Mesendoderm (in vitro differentiated cells): Measurements from ENCODE around the gene MAU2.
A peak's percentile ranks its signal among the peaks of the same experiment; 100 is the strongest.
"Not testable (repeated sequence)": the region's sequence is repeated elsewhere in the genome, so short reads cannot be mapped to it uniquely, and the experiment has no call there.

Experiments used
- DNase-seq: peaks from one replicate; pipeline ENCODE4 v3.0.0; 2013
- H2AK5ac ChIP-seq: 2 replicates; pipeline ENCODE4 v1.6.1; 2013; ENCODE audit warnings: low read length, inconsistent platforms
- H2BK120ac ChIP-seq: 2 replicates; pipeline ENCODE4 v1.6.1; 2013; ENCODE audit warnings: low read depth, mild to moderate bottlenecking, low read length, moderate library complexity, mixed read lengths
- H2BK15ac ChIP-seq: replicated peaks from 2 replicates; pipeline ENCODE4 v1.6.1; 2013; ENCODE audit warnings: low read depth, mild to moderate bottlenecking, moderate library complexity
- H2BK5ac ChIP-seq: 2 replicates; pipeline ENCODE4 v1.6.1; 2013; ENCODE audit warnings: low read length, inconsistent platforms
- H3K18ac ChIP-seq: 2 replicates; pipeline ENCODE4 v1.6.1; 2013; ENCODE audit warnings: mild to moderate bottlenecking, low read length, mixed read lengths
- H3K23ac ChIP-seq: one replicate; pipeline ENCODE4 v1.6.1; 2013; ENCODE audit warnings: low read length
- H3K27ac ChIP-seq: 2 replicates; pipeline ENCODE4 v1.5.1; 2013; ENCODE audit warnings: low read depth, mild to moderate bottlenecking, inconsistent platforms, low read length, moderate library complexity
- H3K27me3 ChIP-seq: 2 replicates; pipeline ENCODE4 v1.6.1; 2013; ENCODE audit warnings: low read length, control low read depth, mild to moderate bottlenecking, inconsistent platforms; ENCODE audit not compliant: insufficient read depth, poor library complexity
- H3K36me3 ChIP-seq: 2 replicates; pipeline ENCODE4 v1.6.1; 2013; ENCODE audit warnings: low read length, inconsistent platforms; ENCODE audit not compliant: control insufficient read depth, insufficient read depth
- H3K4ac ChIP-seq: one replicate; pipeline ENCODE4 v1.6.1; 2013; ENCODE audit warnings: low read depth, mild to moderate bottlenecking, low read length, moderate library complexity
- H3K4me1 ChIP-seq: 2 replicates; pipeline ENCODE4 v1.6.1; 2013; ENCODE audit warnings: low read depth, low read length, inconsistent platforms; ENCODE audit not compliant: control insufficient read depth
- H3K4me2 ChIP-seq: 2 replicates; pipeline ENCODE4 v1.6.1; 2013; ENCODE audit warnings: low read length
- H3K4me3 ChIP-seq: 2 replicates; pipeline ENCODE4 v1.5.1; 2013; ENCODE audit warnings: mild to moderate bottlenecking, low read length
- H3K56ac ChIP-seq: one replicate; pipeline ENCODE4 v1.6.1; 2013; ENCODE audit warnings: low read length
- H3K79me1 ChIP-seq: 2 replicates; pipeline ENCODE4 v1.6.1; 2013; ENCODE audit warnings: low read length, inconsistent platforms
- H3K79me2 ChIP-seq: 2 replicates; pipeline ENCODE4 v1.6.1; 2013; ENCODE audit warnings: mild to moderate bottlenecking, low read length; ENCODE audit not compliant: control insufficient read depth, insufficient read depth
- H3K9ac ChIP-seq: 2 replicates; pipeline ENCODE4 v1.6.1; 2013; ENCODE audit warnings: low read length, inconsistent platforms
- H4K5ac ChIP-seq: one replicate; pipeline ENCODE4 v1.6.1; 2013; ENCODE audit warnings: low read length
- H4K8ac ChIP-seq: one replicate; pipeline ENCODE4 v1.6.1; 2013; ENCODE audit warnings: low read depth, mild to moderate bottlenecking, control low read depth, low read length, moderate library complexity
- WGBS: extraction: QIAGEN DNeasy Blood & Tissue Kit; methylation state at CpG from one replicate; pipeline ENCODE4 v1.1.7; 2013; ENCODE audit warnings: low lambda C conversion rate, missing lambda C conversion rate; ENCODE audit not compliant: insufficient coverage; ENCODE audit errors: extremely low coverage; 5-methylcytosine and 5-hydroxymethylcytosine counted together

MAU2 gene

GRCh38 chr19:19388568-19389555 lies 68.2 kb downstream of the MAU2 start:
- H3K27ac ChIP-seq: no peak overlapping the region
- no CpG with 5 or more reads among the region's 13 CpGs for WGBS

GRCh38 chr19:19389683-19390082 lies 69.1 kb downstream of the MAU2 start:
- H3K27ac ChIP-seq, H3K23ac ChIP-seq, H4K8ac ChIP-seq: not testable (repeated sequence)

More at GRCh38 chr19:19388568-19389555, 68.2 kb downstream of the MAU2 start:
- Histone ChIP-seq H3K4me2 (no peak overlapping the region), H3K27me3 (no peaks in the 10 kb centered on the region), H3K9ac (peak overlapping the region; percentile 3), H3K4me3 (no peak overlapping the region), H3K23ac (no peak overlapping the region), H3K4ac (no peak overlapping the region), H4K5ac (no peak overlapping the region), H4K8ac (no peak overlapping the region), H2BK15ac (no peak overlapping the region), H2AK5ac (no peak overlapping the region), H3K56ac (peak overlapping the region; percentile 6), H3K36me3 (peaks cover 2% of the 10 kb centered on the region), H3K79me1 (peaks cover 18% of the 10 kb centered on the region), H3K4me1 (peaks cover 3% of the 10 kb centered on the region), H3K18ac (no peak overlapping the region), H2BK5ac (no peak overlapping the region), H2BK120ac (no peak overlapping the region), H3K79me2 (peaks cover 33% of the 10 kb centered on the region)
- DNase-seq: peak; percentile 30

GRCh38 chr19:19394333-19394732 lies 73.7 kb downstream of the MAU2 start:
- H3K23ac ChIP-seq, H2BK120ac ChIP-seq, H4K5ac ChIP-seq, H3K4ac ChIP-seq, H3K4me3 ChIP-seq, H3K36me3 ChIP-seq, H3K27me3 ChIP-seq, H2BK15ac ChIP-seq, DNase-seq, H3K4me2 ChIP-seq, H2AK5ac ChIP-seq, H4K8ac ChIP-seq, H2BK5ac ChIP-seq, H3K27ac ChIP-seq, H3K4me1 ChIP-seq: not testable (repeated sequence)
- H3K18ac ChIP-seq: peak overlapping the region; percentile 46
- no CpG with 5 or more reads among the region's 7 CpGs for WGBS
- H3K79me1 ChIP-seq: peaks cover 17% of the 10 kb centered on the region
- H3K9ac ChIP-seq: peak overlapping the region; percentile 20
- H3K79me2 ChIP-seq: peaks cover 30% of the 10 kb centered on the region
- peak overlapping the region; percentile 40 for H3K56ac ChIP-seq

More at GRCh38 chr19:19389683-19390082, 69.1 kb downstream of the MAU2 start:
- no CpG with 5 or more reads among the region's 12 CpGs for WGBS
- H2BK5ac ChIP-seq, H3K18ac ChIP-seq, H3K4ac ChIP-seq, H4K5ac ChIP-seq, H3K4me2 ChIP-seq, H2BK120ac ChIP-seq, H3K4me1 ChIP-seq, H3K4me3 ChIP-seq, H2AK5ac ChIP-seq, H3K56ac ChIP-seq, H3K36me3 ChIP-seq, H2BK15ac ChIP-seq, H3K27me3 ChIP-seq, DNase-seq: not testable (repeated sequence)
- Histone ChIP-seq H3K79me1 (peaks cover 20% of the 10 kb centered on the region), H3K9ac (peak overlapping the region; percentile 3), H3K79me2 (peaks cover 33% of the 10 kb centered on the region)

GRCh38 chr19:19399733-19400433 lies 79.3 kb downstream of the MAU2 start:
- DNase-seq: no peak
- no peak overlapping the region for H3K27ac ChIP-seq
- H2AK5ac ChIP-seq: no peak overlapping the region
- H4K8ac ChIP-seq: no peak overlapping the region
- H2BK15ac ChIP-seq: no peak overlapping the region
- peaks cover 18% of the 10 kb centered on the region for H3K79me2 ChIP-seq
- H3K27me3 ChIP-seq: no peaks in the 10 kb centered on the region
- H3K4me3 ChIP-seq: no peak overlapping the region
- no peak overlapping the region for H4K5ac ChIP-seq
- H3K4me2 ChIP-seq: no peak overlapping the region
- H3K4ac ChIP-seq: no peak overlapping the region
- no peaks in the 10 kb centered on the region for H3K4me1 ChIP-seq
- H3K23ac ChIP-seq: no peak overlapping the region
- peaks cover 18% of the 10 kb centered on the region for H3K79me1 ChIP-seq
- WGBS: no CpG with 5 or more reads among the region's 9 CpGs
- H3K18ac ChIP-seq: no peak overlapping the region
- H3K36me3 ChIP-seq: no peaks in the 10 kb centered on the region
- no peak overlapping the region for H2BK5ac ChIP-seq
- no peak overlapping the region for H3K56ac ChIP-seq
- H2BK120ac ChIP-seq: no peak overlapping the region
- no peak overlapping the region for H3K9ac ChIP-seq

GRCh38 chr19:19402656-19403372 lies 82.2 kb downstream of the MAU2 start:
- no peak overlapping the region for H2BK120ac ChIP-seq
- H3K27ac ChIP-seq: no peak overlapping the region
- no peak overlapping the region for H4K5ac ChIP-seq
- H3K4me1 ChIP-seq: peaks cover 5% of the 10 kb centered on the region
- DNase-seq: no peak
- H2BK15ac ChIP-seq: no peak overlapping the region
- H3K18ac ChIP-seq: no peak overlapping the region
- H4K8ac ChIP-seq: no peak overlapping the region
- peaks cover 16% of the 10 kb centered on the region for H3K79me1 ChIP-seq
- peak overlapping the region; percentile 42 for H3K56ac ChIP-seq
- H3K4me2 ChIP-seq: no peak overlapping the region
- peak overlapping the region; percentile 16 for H3K9ac ChIP-seq
- H3K4me3 ChIP-seq: no peak overlapping the region
- no peak overlapping the region for H2BK5ac ChIP-seq
- H3K79me2 ChIP-seq: peaks cover 26% of the 10 kb centered on the region
- H3K36me3 ChIP-seq: no peaks in the 10 kb centered on the region
- no peaks in the 10 kb centered on the region for H3K27me3 ChIP-seq
- no peak overlapping the region for H3K23ac ChIP-seq
- no peak overlapping the region for H3K4ac ChIP-seq
- H2AK5ac ChIP-seq: no peak overlapping the region
- WGBS: 100% methylated on average over 1 of the region's 11 CpGs
